COLO668 (cell line): ENCODE measurements around the gene DNAH2.
"Not testable (repeated sequence)": the region's sequence is repeated elsewhere in the genome, so short reads cannot be mapped to it uniquely, and the experiment has no call there.

Experiments
- DNase-seq: peaks from one replicate; lab custom pipeline; 2025; ENCODE audit not compliant: unreplicated experiment; lab: John Stamatoyannopoulos, UW

DNAH2 gene

DNA sequence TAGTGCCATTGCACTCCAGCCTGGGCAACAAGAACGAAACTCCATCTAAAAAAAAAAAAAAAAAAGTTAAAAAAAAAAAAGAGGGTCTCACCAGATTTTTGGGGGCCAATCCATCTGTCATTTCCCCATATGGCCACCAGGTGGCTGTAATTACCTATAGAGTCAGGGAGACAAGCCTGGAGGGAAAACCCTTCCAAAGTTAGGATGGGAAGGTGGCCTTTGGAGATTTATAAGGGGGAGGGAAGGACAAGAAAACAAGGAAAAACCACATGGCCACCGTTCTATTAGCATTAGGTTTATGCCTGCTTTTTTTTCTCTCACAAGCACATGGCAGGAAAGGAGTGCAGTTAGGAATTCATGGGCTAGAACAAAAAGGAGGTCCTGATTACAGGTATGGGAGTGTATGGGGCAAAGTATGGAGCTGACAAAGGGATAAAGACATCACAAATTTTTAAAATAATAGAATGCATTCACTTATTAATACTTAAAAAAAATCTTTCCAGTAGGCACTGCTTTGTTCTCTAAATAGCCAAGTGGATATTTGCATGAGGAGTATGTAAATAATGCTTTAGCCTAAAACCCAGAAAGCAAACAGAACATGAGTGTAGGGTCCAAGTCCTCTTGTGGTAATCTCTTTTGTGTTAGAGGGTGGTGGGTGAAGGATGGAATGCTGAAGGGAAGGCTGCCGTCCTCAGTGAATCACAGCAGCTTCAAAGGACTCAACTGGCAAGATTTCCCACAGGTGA is 145.3 kb downstream of the DNAH2 start:
- DNase-seq = peak; percentile 11

GRCh38 chr17:7864384-7864783 is 146.8 kb downstream of the DNAH2 start:
- DNase-seq = not testable (repeated sequence)

GRCh38 chr17:7864995-7865650 is 147.6 kb downstream of the DNAH2 start:
- no peak for DNase-seq

- no peak for DNase-seq
Observed at GRCh38 chr17:7867881-7868329, 150.4 kb downstream of the DNAH2 start.

GRCh38 chr17:7873051-7873450 is 155.5 kb downstream of the DNAH2 start:
- DNase-seq = no peak

GRCh38 chr17:7875804-7876370 is 158.3 kb downstream of the DNAH2 start:
- no peak for DNase-seq

DNA sequence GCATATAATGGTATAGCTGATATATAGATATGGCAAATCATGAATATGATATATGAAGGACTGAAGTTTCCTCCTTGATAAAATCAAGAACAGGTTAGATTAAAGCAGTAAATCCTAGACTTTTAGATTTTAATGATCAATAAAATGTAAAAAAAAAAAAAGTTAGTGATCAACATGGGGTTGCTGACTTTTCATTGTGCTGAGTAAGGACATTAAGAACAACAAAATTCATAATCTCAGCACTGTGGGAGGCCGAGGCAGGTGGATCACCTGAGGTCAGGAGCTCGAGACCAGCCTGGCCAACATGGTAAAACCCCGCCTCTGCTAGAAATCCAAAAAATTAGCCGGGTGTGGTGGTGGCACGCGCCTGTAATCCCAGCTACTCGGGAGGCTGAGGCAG is 160.7 kb downstream of the DNAH2 start:
- DNase-seq = no peak

DNA sequence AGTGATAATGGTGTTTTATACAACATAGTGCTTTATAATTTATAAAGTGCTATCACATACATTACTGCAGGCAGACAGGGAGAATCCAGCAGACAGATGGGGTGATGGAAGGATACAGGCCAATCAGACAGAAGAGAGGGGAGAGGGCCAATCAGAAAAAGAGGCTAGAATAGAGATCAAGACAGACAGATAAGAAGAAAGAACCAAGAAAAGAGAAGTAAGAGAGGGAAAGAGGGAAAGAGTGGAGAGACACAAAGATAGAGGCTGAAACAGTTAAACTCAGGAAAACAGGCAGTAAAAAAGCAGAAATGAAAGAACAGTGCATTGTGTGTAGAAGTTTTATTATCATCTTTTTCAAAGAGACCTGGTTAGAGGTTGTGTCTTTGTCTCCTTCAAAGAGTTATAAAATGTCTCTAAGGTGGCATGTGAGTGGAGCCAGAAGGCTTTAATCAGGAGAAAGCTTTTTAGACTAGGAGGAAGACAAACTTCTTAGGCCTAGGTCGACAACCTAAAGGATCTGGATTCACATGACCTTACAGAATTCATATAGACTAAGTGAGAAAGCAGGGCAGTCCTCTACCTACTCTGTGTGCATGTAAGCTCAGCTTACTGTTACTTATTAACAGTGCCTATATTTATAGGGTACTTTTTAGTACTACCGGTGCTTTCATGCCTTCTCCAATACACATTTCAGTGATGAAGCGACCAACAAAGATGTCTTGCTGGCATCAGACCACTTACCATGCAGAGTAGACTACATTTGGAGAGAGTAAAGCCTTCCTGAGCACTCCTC is 162.7 kb downstream of the DNAH2 start:
- no peak for DNase-seq

GRCh38 chr17:7881276-7882054 is 163.9 kb downstream of the DNAH2 start:
- DNase-seq = peak; percentile 13

GRCh38 chr17:7882068-7882467 is 164.5 kb downstream of the DNAH2 start:
- peak; percentile 56 for DNase-seq

DNA sequence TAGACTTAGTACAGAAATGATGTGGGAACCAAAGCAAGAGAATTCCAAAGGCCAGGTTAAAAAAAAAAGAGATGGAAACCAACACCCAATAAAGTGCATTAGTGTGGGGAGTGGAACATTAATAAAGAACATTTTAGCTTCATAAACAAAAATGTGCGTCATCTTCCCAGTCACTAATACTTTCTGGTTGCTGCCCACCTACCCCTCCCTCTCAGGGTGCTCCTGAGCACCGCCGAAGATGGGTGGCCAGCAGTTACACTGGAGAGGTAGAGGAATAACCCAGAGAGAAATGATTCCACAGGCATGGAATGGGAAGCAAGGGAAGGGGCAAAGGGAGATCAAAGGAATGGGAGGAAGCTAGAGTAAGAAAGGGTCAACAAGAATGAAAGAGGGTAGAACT is 165.1 kb downstream of the DNAH2 start:
- DNase-seq = no peak
